HepG2 (cell line): Measurements from ENCODE around the gene ATP9A. TPM values are rescaled to one million over a fixed set of nuclear protein-coding genes. Genes with fewer than 3 reads are reported as not detected.

Source experiments
- CCDC6 ChIP-seq: sonication (generic); formaldehyde crosslinking; IDR thresholded peaks from 2 replicates; pipeline ENCODE4 v1.8.1; 2022; ENCODE audit warnings: mild to moderate bottlenecking, missing genetic modification reagents, moderate library complexity
- CTCF ChIP-seq: sonication (generic); formaldehyde crosslinking; IDR thresholded peaks from 2 replicates; pipeline ENCODE4 v1.5.0; 2020; ENCODE audit warnings: mild to moderate bottlenecking, missing genetic modification reagents, moderate library complexity
- KDM3A ChIP-seq: IDR thresholded peaks from 2 replicates; pipeline ENCODE4 v1.6.1; 2018; ENCODE audit warnings: low read depth, missing compliant biosample characterization
- KLF11 ChIP-seq: IDR thresholded peaks from 2 replicates; pipeline ENCODE4 v1.6.1; 2016; ENCODE audit warnings: missing compliant biosample characterization
- NR2F6 ChIP-seq, 2 experiments: IDR thresholded peaks; 2 replicates each; pipeline ENCODE4 v1.6.1; 2016; ENCODE audit warnings: antibody characterized with exemption in 1 of 2, mild to moderate bottlenecking in 1 of 2
- PRPF4 ChIP-seq: fragments of 200-400 bp; formaldehyde crosslinking; IDR thresholded peaks from 2 replicates; pipeline ENCODE4 v1.6.1; 2016; ENCODE audit warnings: low read length, low read depth; ENCODE audit not compliant: poor library complexity, severe bottlenecking
- REST ChIP-seq, 2 experiments: IDR thresholded peaks; 2 replicates each; pipeline ENCODE4 v1.6.1; 2011 to 2012; ENCODE audit warnings: low read length in 2 of 2, borderline replicate concordance in 1 of 2, low read depth in 1 of 2, mild to moderate bottlenecking in 1 of 2, moderate library complexity in 1 of 2
- TEF ChIP-seq: sonication (generic); formaldehyde crosslinking; IDR thresholded peaks from 2 replicates; pipeline ENCODE4 v1.5.0; 2020; ENCODE audit warnings: missing genetic modification reagents
- ZBTB33 ChIP-seq: sonication (generic); formaldehyde crosslinking; IDR thresholded peaks from 2 replicates; pipeline ENCODE4 v1.4.0; 2020; ENCODE audit warnings: missing genetic modification reagents
- ZFYVE20 ChIP-seq: sonication (generic); formaldehyde crosslinking; IDR thresholded peaks from 2 replicates; pipeline ENCODE4 v1.8.0; 2023; ENCODE audit warnings: low read depth, mild to moderate bottlenecking, moderate library complexity, missing genetic modification reagents, borderline replicate concordance
- ZNF10 ChIP-seq: sonication (generic); formaldehyde crosslinking; IDR thresholded peaks from 2 replicates; pipeline ENCODE4 v1.4.0; 2020; ENCODE audit warnings: mild to moderate bottlenecking, low read depth, missing genetic modification reagents, borderline replicate concordance
- ZNF142 ChIP-seq: sonication (generic); formaldehyde crosslinking; IDR thresholded peaks from 2 replicates; pipeline ENCODE4 v1.4.0; 2020; ENCODE audit warnings: missing genetic modification reagents
- ZNF160 ChIP-seq: sonication (generic); formaldehyde crosslinking; IDR thresholded peaks from 2 replicates; pipeline ENCODE4 v1.8.0; 2022; ENCODE audit warnings: mild to moderate bottlenecking, inconsistent platforms, missing genetic modification reagents
- polyA plus RNA-seq, 8 experiments: library from polyadenylated mRNA; depleted of rRNA in 3 of 8; stranded (reverse) in 7 of 8; unstranded in 1 of 8; fragments of >200 nt; fragmentation: Illumina TruSeq in 4 of 8; extraction: Trizol in 4 of 8; gene quantifications; 2 replicates each; pipeline versions ENCODE4 v1.2.1 to v1.2.3, GENCODE V29; 2011 to 2016; ENCODE audit warnings: low read depth in 4 of 8, missing spikeins in 1 of 8, mixed read lengths in 1 of 8; ENCODE audit not compliant: insufficient read depth in 1 of 8
- total RNA-seq, 5 experiments: library from RNA; depleted of rRNA; stranded (reverse); fragments of >200 nt; fragmentation: Illumina TruSeq; extraction: Trizol; gene quantifications; 2 replicates each; pipeline ENCODE4 v1.2.3, GENCODE V29; 2016; ENCODE audit warnings: low read depth in 1 of 5

Gene ATP9A
- total and polyA plus RNA-seq, 2 of the 13 experiments (the other 11 are each of a cell fraction or from before 2014, with no cell fraction given) = 11.8 to 18.5 TPM

GRCh38 chr20:51725584-51726176 lies 42.5 kb downstream of the ATP9A start (continued):
- TF ChIP-seq ZNF142 (CRISPR knock-in tag) (no peak), PRPF4 (no peak), KLF11 (CRISPR knock-in tag) (no peak), KDM3A (CRISPR knock-in tag) (no peak), ZBTB33 (no peak), CCDC6 (no peak), ZFYVE20 (CRISPR knock-in tag) (no peak), ZNF10 (CRISPR knock-in tag) (no peak), ZNF160 (CRISPR knock-in tag) (no peak), REST (IDR thresholded peaks at IDR 0.05; ENCODE audit: borderline replicate concordance in 1 of 2, low read depth in 1 of 2, low read length in 2 of 2) (no peak), NR2F6 (IDR thresholded peaks at IDR 0.05) (no peak), NR2F6 (CRISPR knock-in tag; IDR thresholded peaks at IDR 0.05) (0 out of 2 replicates have a peak, but pooled peaks have one; percentile 5), CTCF (CRISPR knock-in tag) (no peak), TEF (CRISPR knock-in tag) (no peak)
